Measurements from ENCODE around the gene BCKDHB.
"Not testable (repeated sequence)": the region's sequence is repeated elsewhere in the genome, so short reads cannot be mapped to it uniquely, and the experiment has no call there.

Gene BCKDHB

GRCh38 chr6:80287112-80287511, 180.6 kb downstream of the BCKDHB start:
- Histone ChIP-seq H3K9me3 (no peaks in the 10 kb centered on the region), H3K4me1 (no peaks in the 10 kb centered on the region), H3K27me3 (no peaks in the 10 kb centered on the region), H3K4me3 (no peak overlapping the region), H3K36me3 (peaks cover 0 to 5% (median 0%) of the 10 kb centered on the region in 3 donors), H3K27ac (no peak overlapping the region)
- intact Hi-C loops (cut with DNase I; ENCODE audit: low total_unique reads): no loop called here
- DNase-seq: no peak
- TF ChIP-seq, protein P1, sequence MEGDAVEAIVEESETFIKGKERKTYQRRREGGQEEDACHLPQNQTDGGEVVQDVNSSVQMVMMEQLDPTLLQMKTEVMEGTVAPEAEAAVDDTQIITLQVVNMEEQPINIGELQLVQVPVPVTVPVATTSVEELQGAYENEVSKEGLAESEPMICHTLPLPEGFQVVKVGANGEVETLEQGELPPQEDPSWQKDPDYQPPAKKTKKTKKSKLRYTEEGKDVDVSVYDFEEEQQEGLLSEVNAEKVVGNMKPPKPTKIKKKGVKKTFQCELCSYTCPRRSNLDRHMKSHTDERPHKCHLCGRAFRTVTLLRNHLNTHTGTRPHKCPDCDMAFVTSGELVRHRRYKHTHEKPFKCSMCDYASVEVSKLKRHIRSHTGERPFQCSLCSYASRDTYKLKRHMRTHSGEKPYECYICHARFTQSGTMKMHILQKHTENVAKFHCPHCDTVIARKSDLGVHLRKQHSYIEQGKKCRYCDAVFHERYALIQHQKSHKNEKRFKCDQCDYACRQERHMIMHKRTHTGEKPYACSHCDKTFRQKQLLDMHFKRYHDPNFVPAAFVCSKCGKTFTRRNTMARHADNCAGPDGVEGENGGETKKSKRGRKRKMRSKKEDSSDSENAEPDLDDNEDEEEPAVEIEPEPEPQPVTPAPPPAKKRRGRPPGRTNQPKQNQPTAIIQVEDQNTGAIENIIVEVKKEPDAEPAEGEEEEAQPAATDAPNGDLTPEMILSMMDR (IDR thresholded peaks at IDR 0.05): no peak

DNA sequence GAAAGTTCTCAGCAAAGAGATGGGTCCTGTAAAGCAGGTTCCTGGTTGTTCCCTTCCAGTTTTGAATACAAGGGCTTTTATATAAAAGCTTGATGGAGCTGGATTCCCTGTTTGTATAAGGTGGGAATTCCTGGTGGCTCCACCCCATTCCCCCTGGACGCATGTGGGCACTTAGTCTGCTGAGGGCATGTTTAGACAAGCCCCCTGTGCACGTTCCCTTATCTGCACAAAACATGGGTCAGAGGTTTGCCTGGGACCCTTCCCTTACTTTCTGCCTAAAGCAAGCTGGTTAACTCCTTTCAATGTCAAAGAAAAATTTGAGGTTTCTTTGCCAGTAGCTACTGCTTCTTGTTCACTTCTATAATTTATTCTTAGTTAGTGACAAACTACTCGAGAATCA, 181.1 kb downstream of the BCKDHB start:
- Histone ChIP-seq H3K27me3 (no peaks in the 10 kb centered on the region), H3K4me1 (no peaks in the 10 kb centered on the region), H3K27ac (no peak overlapping the region), H3K36me3 (peaks cover 0 to 5% (median 0%) of the 10 kb centered on the region in 3 donors), H3K4me3 (no peak overlapping the region), H3K9me3 (peaks cover 0 to under 1% (median 0%) of the 10 kb centered on the region in 3 donors)
- DNase-seq: no peak
- TF ChIP-seq, protein P1 (IDR thresholded peaks at IDR 0.05): no peak
- intact Hi-C loops (cut with DNase I; ENCODE audit: low total_unique reads): no loop called here

DNA sequence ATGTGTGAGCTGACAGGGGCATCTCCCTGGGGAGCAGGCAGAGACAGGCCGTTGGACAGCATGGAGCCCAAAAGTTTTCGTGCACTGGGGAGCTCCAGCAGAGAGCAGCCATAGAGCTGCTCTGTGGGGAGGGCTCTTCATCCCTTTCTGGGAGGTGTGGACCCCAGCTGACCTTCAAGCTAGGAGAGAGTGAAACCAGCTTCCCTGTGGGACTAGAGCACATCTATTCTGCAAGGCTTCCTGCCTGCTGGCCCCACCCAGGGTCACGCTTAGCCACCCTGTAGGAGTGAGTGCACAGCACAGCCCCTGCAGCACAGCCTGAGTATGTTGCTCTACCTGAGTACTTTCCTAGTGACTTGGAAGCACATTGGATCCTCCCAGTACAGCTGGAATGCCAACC, 183.3 kb downstream of the BCKDHB start:
- H3K4me3 ChIP-seq: no peak overlapping the region
- peaks cover 0 to 15% (median 0%) of the 10 kb centered on the region in 3 donors for H3K9me3 ChIP-seq
- DNase-seq: no peak
- no peaks in the 10 kb centered on the region for H3K27me3 ChIP-seq
- H3K27ac ChIP-seq: no peak overlapping the region
- intact Hi-C loops (cut with DNase I; ENCODE audit: low total_unique reads): no loop called here
- no peaks in the 10 kb centered on the region for H3K4me1 ChIP-seq
- peaks cover 0 to 17% (median 0%) of the 10 kb centered on the region in 3 donors for H3K36me3 ChIP-seq
- TF ChIP-seq, protein P1 (IDR thresholded peaks at IDR 0.05): no peak

DNA sequence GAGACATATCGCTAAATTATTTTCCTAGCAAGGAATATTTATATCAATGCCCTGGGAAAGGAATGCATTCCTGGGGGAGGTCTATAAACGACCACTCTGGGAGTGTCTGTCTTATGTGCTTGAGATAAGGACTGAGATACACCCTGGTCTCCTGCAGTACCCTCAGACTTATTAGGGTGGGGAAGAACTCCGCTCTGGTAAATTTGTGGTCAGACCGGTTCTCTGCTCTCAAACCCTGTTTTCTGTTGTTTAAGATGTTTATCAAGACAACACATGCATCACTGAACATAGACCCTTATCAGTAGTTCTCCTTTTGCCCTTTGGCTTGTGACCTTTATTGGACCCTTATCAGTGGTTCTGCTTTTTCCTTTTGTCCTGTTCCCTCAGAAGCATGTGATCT, 188.1 kb downstream of the BCKDHB start:
- Histone ChIP-seq H3K36me3 (peaks cover 0 to 17% (median 0%) of the 10 kb centered on the region in 3 donors), H3K9me3 (peaks cover 0 to 22% (median 0%) of the 10 kb centered on the region in 3 donors)
- H3K4me3 ChIP-seq; DNase-seq; H3K4me1 ChIP-seq; H3K27me3 ChIP-seq; H3K27ac ChIP-seq; intact Hi-C loops (cut with DNase I; ENCODE audit: low total_unique reads): not testable (repeated sequence)

DNA sequence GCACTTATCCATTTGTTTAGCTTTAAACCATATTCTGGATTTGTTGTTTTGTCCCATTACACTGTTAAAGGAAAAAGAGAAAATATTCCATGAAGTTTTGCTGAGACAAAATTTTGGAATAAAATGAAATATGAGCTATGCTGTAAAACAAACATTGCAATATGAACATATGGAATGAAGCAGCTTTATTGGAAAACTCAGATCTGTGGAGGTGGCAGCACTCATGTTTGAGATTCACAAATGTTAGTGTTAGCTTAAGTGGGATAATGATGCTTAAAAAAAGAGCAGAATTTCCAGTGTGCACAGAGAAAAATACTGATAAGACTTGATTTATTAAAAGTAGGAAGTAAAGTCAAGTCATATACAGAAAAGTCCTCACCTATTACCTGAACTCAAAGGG, 196.2 kb downstream of the BCKDHB start:
- intact Hi-C loops (cut with DNase I; ENCODE audit: low total_unique reads): no loop called here
- no peaks in the 10 kb centered on the region for H3K4me1 ChIP-seq
- no peak for DNase-seq
- no peaks in the 10 kb centered on the region for H3K27me3 ChIP-seq
- H3K9me3 ChIP-seq: no peaks in the 10 kb centered on the region
- no peak overlapping the region for H3K27ac ChIP-seq
- H3K4me3 ChIP-seq: no peak overlapping the region
- TF ChIP-seq, protein P1 (IDR thresholded peaks at IDR 0.05): no peak
- no peaks in the 10 kb centered on the region for H3K36me3 ChIP-seq

- TF ChIP-seq, protein P1 (IDR thresholded peaks at IDR 0.05): no peak
- no peak for DNase-seq
These were observed 197.5 kb downstream of the BCKDHB start for GRCh38 chr6:80304014-80304413.

More at GRCh38 chr6:80304014-80304413, 197.5 kb downstream of the BCKDHB start:
- no peaks in the 10 kb centered on the region for H3K27me3 ChIP-seq
- H3K36me3 ChIP-seq: no peaks in the 10 kb centered on the region
- H3K27ac ChIP-seq: no peak overlapping the region
- no peaks in the 10 kb centered on the region for H3K9me3 ChIP-seq
- no peaks in the 10 kb centered on the region for H3K4me1 ChIP-seq
- no peak overlapping the region for H3K4me3 ChIP-seq
- intact Hi-C loops (cut with DNase I; ENCODE audit: low total_unique reads): no loop called here

All from tibial artery (tissue), 4 donors.